Bone marrow (tissue), 2 donors: ENCODE data around the gene KCTD16.

Experiments used
- DNase-seq, 2 donors: peaks; one replicate each; lab custom pipeline; 2025; lab: John Stamatoyannopoulos, UW

Gene KCTD16

GRCh38 chr5:144460600-144460999 lies 289.9 kb downstream of the KCTD16 start:
- no peak for DNase-seq

- no peak for DNase-seq
These were observed 291.9 kb downstream of the KCTD16 start for GRCh38 chr5:144462577-144462976.

GRCh38 chr5:144463481-144464223 lies 293.0 kb downstream of the KCTD16 start:
- no peak for DNase-seq

GRCh38 chr5:144464306-144464705 lies 293.6 kb downstream of the KCTD16 start:
- DNase-seq, result no peak

- no peak for DNase-seq
These were observed 294.8 kb downstream of the KCTD16 start for GRCh38 chr5:144465441-144465840.

- no peak for DNase-seq
These were observed 297.1 kb downstream of the KCTD16 start for GRCh38 chr5:144467792-144468191.

GRCh38 chr5:144468571-144468970 lies 297.9 kb downstream of the KCTD16 start:
- no peak for DNase-seq

- no peak for DNase-seq
These were observed 298.4 kb downstream of the KCTD16 start for GRCh38 chr5:144469106-144469505.

- DNase-seq, result no peak
These were observed 301.5 kb downstream of the KCTD16 start for GRCh38 chr5:144472221-144472620.

GRCh38 chr5:144473650-144474049 lies 303.0 kb downstream of the KCTD16 start:
- DNase-seq, result no peak

- DNase-seq, result no peak
These were observed 307.9 kb downstream of the KCTD16 start for GRCh38 chr5:144478565-144478964.

GRCh38 chr5:144481861-144482260 lies 311.2 kb downstream of the KCTD16 start:
- no peak for DNase-seq

GRCh38 chr5:144484124-144484897 lies 313.6 kb downstream of the KCTD16 start:
- DNase-seq, result no peak

GRCh38 chr5:144485540-144485939 lies 314.9 kb downstream of the KCTD16 start:
- DNase-seq, result no peak

- DNase-seq, result no peak
These were observed 316.5 kb downstream of the KCTD16 start for GRCh38 chr5:144487207-144487606.

- no peak for DNase-seq
These were observed 317.1 kb downstream of the KCTD16 start for GRCh38 chr5:144487761-144488160.

GRCh38 chr5:144503123-144503522 lies 332.4 kb downstream of the KCTD16 start:
- DNase-seq, result no peak

- DNase-seq, result no peak
These were observed 334.4 kb downstream of the KCTD16 start for GRCh38 chr5:144504929-144505577.

GRCh38 chr5:144510845-144511579 lies 340.3 kb downstream of the KCTD16 start:
- no peak for DNase-seq

GRCh38 chr5:144511580-144512072 lies 341.0 kb downstream of the KCTD16 start:
- DNase-seq, result no peak

GRCh38 chr5:144522698-144523097 lies 352.0 kb downstream of the KCTD16 start:
- DNase-seq, result no peak

GRCh38 chr5:144525000-144525399 lies 354.3 kb downstream of the KCTD16 start:
- no peak for DNase-seq
